Activated T-helper 1 cell treated with anti-CD3 and anti-CD28 coated beads, Interleukin-12 subunit alpha, Interleukin-12 subunit beta, Interleukin-2, Interleukin-4 antibody, amounts not matched to agents 30 ng/mL and 10 ng/mL and 1 ng/mL, durations not matched to agents 14 hours and 24 hours and 36 hours (primary cell): ENCODE results near the gene DGKG. TPM values are rescaled to one million over a fixed set of nuclear protein-coding genes. Genes with fewer than 3 reads are reported as not detected.

Experiments
- DNase-seq: peaks from one replicate; pipeline ENCODE4 v3.0.0; 2021; ENCODE audit warnings: low spot score
- H3K27ac Mint-ChIP-seq: one replicate; pipeline ENCODE4 v1.8.0; 2021; ENCODE audit warnings: mild to moderate bottlenecking, mixed read lengths
- H3K27me3 Mint-ChIP-seq: one replicate; pipeline ENCODE4 v1.8.0; 2022; ENCODE audit warnings: mild to moderate bottlenecking, moderate library complexity, mixed read lengths; ENCODE audit not compliant: insufficient read depth
- H3K36me3 Mint-ChIP-seq: one replicate; pipeline ENCODE4 v1.8.0; 2021; ENCODE audit warnings: low read depth, mixed read lengths
- H3K4me1 Mint-ChIP-seq: one replicate; pipeline ENCODE4 v1.8.0; 2021; ENCODE audit warnings: low read depth, mixed read lengths
- H3K4me3 Mint-ChIP-seq: one replicate; pipeline ENCODE4 v1.8.0; 2021; ENCODE audit warnings: mild to moderate bottlenecking, moderate library complexity, mixed read lengths
- H3K9me3 Mint-ChIP-seq: one replicate; pipeline ENCODE4 v1.8.0; 2021; ENCODE audit warnings: mixed read lengths
- intact Hi-C: fragments of 100-400 bp; cut with micrococcal nuclease; formaldehyde crosslinking; loops from one replicate; pipeline ENCODE4 v1.15.1; 2024
- total RNA-seq: library from RNA; stranded (reverse); gene quantifications from 2 replicates; pipeline ENCODE4 v1.2.3, GENCODE V29; 2022

Gene DGKG
- 0.26 and 1.4 TPM in 2 replicates for total RNA-seq

- Mint-ChIP-seq H3K27me3 (peaks cover 44% of the 10 kb centered on the region), H3K4me3 (peak within 1 kb of the TSS; percentile 32), H3K36me3 (no peaks in the 10 kb centered on the region), H3K9me3 (no peaks in the 10 kb centered on the region), H3K27ac (no peak within 1 kb of the TSS), H3K4me1 (no peaks in the 10 kb centered on the region)
- DNase-seq = no peak
- intact Hi-C loops = loop anchor here (5.0 kb wide), 1 partner anchor 255 kb away; the partner anchor contains the start of gene ETV5
These were observed at the start of gene DGKG for GRCh38 chr3:186361762-186362536. Gene DGKG, minus strand, starts transcription at chr3:186362234. Its CDS starts 41,775 bp downstream, at chr3:186320459.

GRCh38 chr3:186411089-186411488, 49.1 kb upstream of the DGKG start:
- H3K4me1 Mint-ChIP-seq = peaks cover 22% of the 10 kb centered on the region
- H3K27me3 Mint-ChIP-seq = peaks cover 7% of the 10 kb centered on the region
- H3K27ac Mint-ChIP-seq = no peak overlapping the region
- no peaks in the 10 kb centered on the region for H3K36me3 Mint-ChIP-seq
- DNase-seq = no peak
- no peaks in the 10 kb centered on the region for H3K9me3 Mint-ChIP-seq
- no peak overlapping the region for H3K4me3 Mint-ChIP-seq
- intact Hi-C loops = no loop called here

- Mint-ChIP-seq H3K27ac (no peak overlapping the region), H3K27me3 (peaks cover 7% of the 10 kb centered on the region), H3K9me3 (no peaks in the 10 kb centered on the region), H3K36me3 (no peaks in the 10 kb centered on the region), H3K4me3 (no peak overlapping the region), H3K4me1 (no peaks in the 10 kb centered on the region)
- DNase-seq = no peak
- intact Hi-C loops = no loop called here
These were observed 44.9 kb upstream of the DGKG start for GRCh38 chr3:186406669-186407635.

- no peak overlapping the region for H3K4me3 Mint-ChIP-seq
- no peak for DNase-seq
- no peaks in the 10 kb centered on the region for H3K4me1 Mint-ChIP-seq
- H3K27ac Mint-ChIP-seq = no peak overlapping the region
- H3K27me3 Mint-ChIP-seq = no peaks in the 10 kb centered on the region
- H3K9me3 Mint-ChIP-seq = no peaks in the 10 kb centered on the region
- no peaks in the 10 kb centered on the region for H3K36me3 Mint-ChIP-seq
- intact Hi-C loops = no loop called here
These were observed 39.5 kb upstream of the DGKG start for GRCh38 chr3:186401556-186401955.

GRCh38 chr3:186400662-186401061, 38.6 kb upstream of the DGKG start:
- Mint-ChIP-seq H3K4me1 (no peaks in the 10 kb centered on the region), H3K36me3 (no peaks in the 10 kb centered on the region), H3K9me3 (no peaks in the 10 kb centered on the region), H3K27me3 (no peaks in the 10 kb centered on the region), H3K27ac (no peak overlapping the region), H3K4me3 (no peak overlapping the region)
- intact Hi-C loops = no loop called here
- DNase-seq = no peak

- intact Hi-C loops = no loop called here
- H3K4me1 Mint-ChIP-seq = no peaks in the 10 kb centered on the region
- no peaks in the 10 kb centered on the region for H3K27me3 Mint-ChIP-seq
- no peak overlapping the region for H3K27ac Mint-ChIP-seq
- H3K4me3 Mint-ChIP-seq = no peak overlapping the region
- no peaks in the 10 kb centered on the region for H3K36me3 Mint-ChIP-seq
- no peak for DNase-seq
- no peaks in the 10 kb centered on the region for H3K9me3 Mint-ChIP-seq
These were observed 38.0 kb upstream of the DGKG start for GRCh38 chr3:186400026-186400425.

GRCh38 chr3:186394566-186395217, 32.7 kb upstream of the DGKG start:
- intact Hi-C loops = no loop called here
- H3K9me3 Mint-ChIP-seq = no peaks in the 10 kb centered on the region

GRCh38 chr3:186386883-186387560, 25.0 kb upstream of the DGKG start:
- no peak overlapping the region for H3K4me3 Mint-ChIP-seq
- intact Hi-C loops = no loop called here
- no peaks in the 10 kb centered on the region for H3K27me3 Mint-ChIP-seq
- no peak overlapping the region for H3K27ac Mint-ChIP-seq
- H3K36me3 Mint-ChIP-seq = no peaks in the 10 kb centered on the region
- DNase-seq = no peak
- no peaks in the 10 kb centered on the region for H3K9me3 Mint-ChIP-seq
- peaks cover 8% of the 10 kb centered on the region for H3K4me1 Mint-ChIP-seq

More at GRCh38 chr3:186394566-186395217, 32.7 kb upstream of the DGKG start:
- Mint-ChIP-seq H3K4me3 (no peak overlapping the region), H3K27ac (no peak overlapping the region), H3K36me3 (no peaks in the 10 kb centered on the region), H3K4me1 (no peaks in the 10 kb centered on the region), H3K27me3 (no peaks in the 10 kb centered on the region)
- no peak for DNase-seq

GRCh38 chr3:186385856-186386602, 24.0 kb upstream of the DGKG start:
- no peak for DNase-seq
- no peaks in the 10 kb centered on the region for H3K36me3 Mint-ChIP-seq
- H3K4me1 Mint-ChIP-seq = peaks cover 12% of the 10 kb centered on the region
- H3K9me3 Mint-ChIP-seq = no peaks in the 10 kb centered on the region
- intact Hi-C loops = no loop called here
- no peak overlapping the region for H3K4me3 Mint-ChIP-seq
- no peak overlapping the region for H3K27ac Mint-ChIP-seq
- H3K27me3 Mint-ChIP-seq = peaks cover 2% of the 10 kb centered on the region

GRCh38 chr3:186383026-186383993, 21.3 kb upstream of the DGKG start:
- H3K4me1 Mint-ChIP-seq = peaks cover 20% of the 10 kb centered on the region
- intact Hi-C loops = no loop called here

GRCh38 chr3:186382217-186382885, 20.3 kb upstream of the DGKG start:
- intact Hi-C loops = no loop called here
- peaks cover 6% of the 10 kb centered on the region for H3K27me3 Mint-ChIP-seq
- peaks cover 20% of the 10 kb centered on the region for H3K4me1 Mint-ChIP-seq
- no peaks in the 10 kb centered on the region for H3K36me3 Mint-ChIP-seq
- H3K27ac Mint-ChIP-seq = no peak overlapping the region
- H3K9me3 Mint-ChIP-seq = peaks cover 10% of the 10 kb centered on the region
- H3K4me3 Mint-ChIP-seq = no peak overlapping the region
- no peak for DNase-seq

More at GRCh38 chr3:186383026-186383993, 21.3 kb upstream of the DGKG start:
- Mint-ChIP-seq H3K36me3 (no peaks in the 10 kb centered on the region), H3K27ac (no peak overlapping the region), H3K9me3 (peaks cover 4% of the 10 kb centered on the region), H3K4me3 (no peak overlapping the region), H3K27me3 (peaks cover 5% of the 10 kb centered on the region)
- no peak for DNase-seq
